HG02852 (cell line): Measurements from ENCODE around the gene SPATA7.
"Not testable (repeated sequence)": the region's sequence is repeated elsewhere in the genome, so short reads cannot be mapped to it uniquely, and the experiment has no call there.

Experiments used
- ATAC-seq: cut with Tn5 transposase; IDR thresholded peaks from one replicate; pipeline ENCODE4 v1.9.1; 2021; ENCODE audit warnings: mild to moderate bottlenecking, moderate library complexity; ENCODE audit not compliant: unreplicated experiment

Gene SPATA7, protein sequence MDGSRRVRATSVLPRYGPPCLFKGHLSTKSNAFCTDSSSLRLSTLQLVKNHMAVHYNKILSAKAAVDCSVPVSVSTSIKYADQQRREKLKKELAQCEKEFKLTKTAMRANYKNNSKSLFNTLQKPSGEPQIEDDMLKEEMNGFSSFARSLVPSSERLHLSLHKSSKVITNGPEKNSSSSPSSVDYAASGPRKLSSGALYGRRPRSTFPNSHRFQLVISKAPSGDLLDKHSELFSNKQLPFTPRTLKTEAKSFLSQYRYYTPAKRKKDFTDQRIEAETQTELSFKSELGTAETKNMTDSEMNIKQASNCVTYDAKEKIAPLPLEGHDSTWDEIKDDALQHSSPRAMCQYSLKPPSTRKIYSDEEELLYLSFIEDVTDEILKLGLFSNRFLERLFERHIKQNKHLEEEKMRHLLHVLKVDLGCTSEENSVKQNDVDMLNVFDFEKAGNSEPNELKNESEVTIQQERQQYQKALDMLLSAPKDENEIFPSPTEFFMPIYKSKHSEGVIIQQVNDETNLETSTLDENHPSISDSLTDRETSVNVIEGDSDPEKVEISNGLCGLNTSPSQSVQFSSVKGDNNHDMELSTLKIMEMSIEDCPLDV

DNA sequence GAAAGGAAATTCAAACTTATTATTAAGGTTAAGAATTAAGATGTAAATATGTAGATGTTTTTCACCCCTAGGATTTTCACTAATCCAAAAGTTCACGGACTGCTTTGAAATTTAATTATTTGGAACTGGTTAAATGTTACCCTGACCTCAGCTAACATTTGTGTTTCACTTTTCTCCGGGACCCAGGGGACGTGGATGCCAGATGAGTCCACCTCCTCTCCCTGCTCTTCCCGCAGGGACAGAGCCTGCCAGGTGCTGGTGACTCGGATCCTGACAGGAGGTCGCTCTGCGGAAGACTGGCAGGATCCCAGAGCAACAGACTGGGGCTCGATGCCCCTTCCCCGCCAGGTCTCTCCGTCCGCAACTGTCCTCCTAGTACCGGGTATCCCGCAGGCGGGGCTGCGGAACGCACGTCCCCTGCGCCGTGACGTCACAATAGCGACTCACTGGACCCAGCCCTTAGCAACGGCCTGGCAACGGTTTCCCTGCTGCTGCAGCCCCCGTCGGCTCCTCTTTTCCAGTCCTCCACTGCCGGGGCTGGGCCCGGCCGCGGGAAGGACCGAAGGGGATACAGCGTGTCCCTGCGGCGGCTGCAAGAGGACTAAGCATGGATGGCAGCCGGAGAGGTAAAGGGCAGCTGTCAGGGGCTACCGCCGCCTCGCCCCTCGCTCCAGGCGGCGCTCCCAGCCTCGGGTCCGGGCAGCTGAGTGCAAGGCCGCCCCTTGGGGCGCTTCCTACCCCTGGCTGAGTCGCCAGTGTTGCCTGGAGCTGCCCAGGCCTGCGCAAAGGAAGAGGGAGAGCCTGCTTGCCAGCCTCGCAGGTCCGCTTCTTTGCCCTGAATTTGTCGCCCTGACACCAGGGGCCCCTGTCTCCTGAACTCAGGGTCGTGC, at the start of gene SPATA7:
Gene SPATA7 (plus strand): TSS at position 446 of the 890 bp plus-strand sequence. CDS start 162 bp downstream, at position 608.
- ATAC-seq = peak; percentile 100

DNA sequence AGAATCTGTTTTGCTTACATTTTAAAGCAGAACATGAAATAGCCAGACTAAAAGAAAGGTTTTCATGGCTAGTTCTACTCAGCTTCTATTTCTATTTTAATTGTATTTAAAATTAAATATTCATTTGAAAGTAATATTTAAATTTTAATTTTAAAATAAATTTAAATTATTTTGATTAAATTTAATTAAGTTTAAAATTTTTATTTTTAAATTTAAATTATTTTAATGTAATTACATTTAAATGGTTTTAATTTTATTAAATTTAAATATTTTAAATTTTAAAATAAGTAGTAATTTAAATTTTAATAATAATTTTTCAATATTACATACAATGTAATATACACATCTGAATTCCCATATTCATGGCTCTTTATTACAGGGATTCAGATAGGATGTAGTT, 45.1 kb upstream of the SPATA7 start:
- no peak for ATAC-seq

DNA sequence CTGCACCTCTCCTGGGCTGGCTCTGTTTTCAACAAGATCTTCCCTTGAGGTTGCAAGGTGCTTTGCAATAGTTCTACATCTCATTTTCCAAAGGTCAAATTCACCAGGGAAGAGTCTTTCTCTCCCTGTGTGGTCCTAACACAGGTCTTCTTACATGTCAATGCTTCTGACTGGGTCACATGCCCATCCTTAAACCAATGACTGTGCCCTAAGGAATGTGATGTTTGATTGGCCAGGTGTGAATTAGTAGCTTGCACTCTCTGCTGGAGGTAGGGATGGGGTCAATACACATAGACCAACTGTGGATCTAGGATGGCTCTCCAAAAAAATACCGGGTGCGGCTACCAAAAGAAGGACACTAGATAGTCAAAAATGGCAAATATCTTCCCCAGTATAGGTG, 42.5 kb upstream of the SPATA7 start:
- no peak for ATAC-seq

DNA sequence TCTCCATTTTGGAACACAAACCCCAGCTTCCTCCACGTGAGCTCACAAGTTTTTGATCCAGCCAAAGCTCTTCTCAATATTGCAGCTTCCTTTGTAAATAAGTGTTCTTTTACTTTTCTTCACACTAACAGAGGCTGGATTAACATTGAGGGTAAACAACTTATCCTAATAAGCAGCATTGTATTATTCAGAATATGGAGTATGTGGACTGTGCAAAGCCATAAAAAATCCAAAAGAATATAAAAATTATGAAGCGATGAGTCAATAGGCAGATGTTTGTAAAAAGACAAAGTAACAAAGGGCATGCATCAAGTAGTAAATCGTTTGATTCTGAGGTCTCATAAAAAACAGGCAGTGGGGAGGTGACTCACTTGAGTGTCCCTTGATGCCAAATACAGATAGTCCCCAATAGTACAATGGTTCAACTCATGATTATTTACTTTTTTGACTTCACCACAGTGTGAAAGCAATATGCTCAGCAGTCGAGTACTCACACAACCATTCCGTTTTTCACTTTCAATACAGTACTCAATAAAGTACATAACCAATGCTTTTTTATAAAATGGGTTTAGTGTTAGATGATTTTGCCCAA, 39.3 kb upstream of the SPATA7 start:
- no peak for ATAC-seq

DNA sequence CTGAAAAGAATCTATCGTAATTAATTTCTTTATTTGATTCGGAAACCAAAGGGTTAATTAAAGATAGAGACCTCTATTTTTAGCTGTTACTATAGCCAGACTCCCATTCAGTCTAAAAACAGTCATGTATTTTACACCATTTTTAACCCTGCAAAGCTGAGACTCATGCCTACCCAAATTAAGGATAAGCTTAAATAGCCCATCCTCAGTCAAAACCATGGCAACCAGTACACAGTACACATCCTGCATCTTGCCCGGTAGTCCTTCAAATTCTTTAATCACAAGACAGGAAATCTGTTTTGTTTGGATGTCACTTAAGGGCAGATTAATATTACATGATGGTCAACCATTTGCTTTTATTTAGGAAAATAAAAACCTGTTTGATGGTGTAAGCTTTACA, 36.9 kb upstream of the SPATA7 start:
- no peak for ATAC-seq

DNA sequence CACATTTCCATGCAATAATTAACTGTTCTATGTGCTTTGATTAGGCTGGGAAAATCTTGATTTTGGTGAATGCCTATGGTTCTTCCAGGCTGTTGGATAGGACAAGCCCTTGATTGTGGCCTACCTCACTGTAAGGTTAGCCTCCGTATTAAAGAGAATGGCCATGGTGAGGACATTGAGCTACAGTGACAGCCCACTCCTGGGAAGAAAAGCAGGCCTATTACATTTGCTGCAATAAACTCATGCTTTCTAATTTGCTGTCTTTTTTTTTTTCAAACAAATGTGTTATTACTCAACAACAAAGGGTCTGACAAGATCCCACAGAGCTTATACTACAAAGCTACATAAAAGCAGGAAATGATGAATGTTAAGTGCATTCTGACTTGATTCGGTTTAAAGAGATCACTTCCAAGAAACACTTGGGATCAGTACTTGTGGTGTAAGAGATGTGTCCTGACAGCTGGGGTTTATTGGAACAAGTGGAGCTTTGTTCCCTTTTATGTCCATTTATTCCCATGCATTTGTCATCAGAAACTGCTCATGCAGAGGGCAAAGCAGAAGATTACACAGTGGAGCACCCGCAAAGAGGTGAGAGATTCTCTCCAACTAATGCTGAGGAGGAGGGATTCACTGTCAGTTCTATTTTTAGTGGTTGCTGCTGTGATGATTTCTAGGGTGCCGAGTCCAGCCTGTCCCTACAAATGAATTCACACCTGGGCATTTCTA, 33.3 kb upstream of the SPATA7 start:
- ATAC-seq = no peak

DNA sequence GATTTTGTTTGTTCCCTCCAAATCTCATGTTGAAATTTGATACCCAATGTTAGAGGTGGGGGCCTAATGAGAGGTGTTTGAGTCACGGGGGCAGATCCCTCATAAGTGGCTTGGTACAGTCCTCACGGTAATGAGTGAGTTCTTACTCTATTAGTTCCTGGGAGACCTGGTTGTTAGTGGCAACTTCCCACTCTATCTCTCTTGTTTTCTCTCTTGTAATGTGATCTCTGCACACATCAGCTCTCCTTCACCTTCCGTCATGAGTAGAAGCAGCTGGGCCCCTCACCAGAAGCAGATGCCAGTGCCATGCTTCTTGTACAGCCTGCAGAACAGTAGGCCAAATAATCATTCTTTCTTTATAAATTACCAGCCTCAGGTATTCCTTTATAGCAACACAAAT, 32.8 kb upstream of the SPATA7 start:
- no peak for ATAC-seq

DNA sequence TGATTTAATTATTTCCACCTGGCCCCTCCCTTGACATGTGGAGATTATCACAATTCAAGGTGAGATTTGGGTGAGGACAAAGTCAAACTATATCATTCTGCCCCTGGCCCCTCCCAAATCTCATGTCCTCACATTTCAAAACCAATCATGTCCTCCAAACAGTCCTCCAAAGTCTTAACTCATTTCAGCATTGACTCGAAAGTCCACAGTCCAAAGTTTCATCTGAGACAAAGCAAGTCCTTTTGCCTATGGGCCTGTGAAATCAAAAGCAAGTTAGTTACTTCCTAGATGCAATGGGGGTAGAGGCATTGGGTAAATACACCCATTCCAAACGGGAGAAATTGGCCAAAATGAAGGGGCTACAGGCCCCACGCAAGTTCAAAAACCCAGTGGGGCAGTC, 31.1 kb upstream of the SPATA7 start:
- ATAC-seq = no peak

DNA sequence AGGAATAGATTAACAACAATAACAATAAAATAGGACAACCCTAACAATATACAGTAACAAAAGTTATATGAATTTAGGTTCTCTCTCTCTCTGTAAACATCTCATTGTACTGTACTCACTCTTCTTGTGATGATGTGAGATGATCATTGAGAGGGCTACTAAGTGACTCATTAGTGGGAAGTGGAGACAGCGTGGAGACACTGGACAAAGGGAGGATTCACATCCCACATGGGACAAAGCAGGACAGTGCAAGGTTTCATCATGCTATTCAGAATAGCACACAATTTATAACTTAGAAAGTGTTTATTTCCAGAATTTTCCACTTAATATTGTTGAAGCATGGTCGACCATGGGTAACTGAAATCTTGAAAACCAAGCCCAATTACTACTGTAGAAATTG, 26.0 kb upstream of the SPATA7 start:
- no peak for ATAC-seq

DNA sequence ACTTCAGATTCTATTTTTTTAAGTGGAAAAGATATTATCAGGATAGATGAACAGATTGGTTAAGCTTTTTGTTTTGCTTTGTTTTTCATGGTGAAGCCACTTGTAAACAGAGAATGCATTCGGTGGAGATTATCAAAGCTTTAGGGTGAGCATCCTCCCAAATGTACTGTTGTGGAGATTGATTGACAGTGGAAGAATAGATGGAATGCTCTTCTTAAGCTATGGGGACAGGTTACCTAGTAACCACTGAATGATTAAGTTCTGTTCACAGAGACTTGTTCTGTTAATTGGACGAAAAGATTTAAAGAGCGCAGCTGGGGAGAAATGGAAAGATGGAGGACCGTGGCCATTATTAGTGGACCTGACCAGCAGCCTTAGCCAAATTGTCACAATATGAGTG, 21.8 kb upstream of the SPATA7 start:
- ATAC-seq = no peak

DNA sequence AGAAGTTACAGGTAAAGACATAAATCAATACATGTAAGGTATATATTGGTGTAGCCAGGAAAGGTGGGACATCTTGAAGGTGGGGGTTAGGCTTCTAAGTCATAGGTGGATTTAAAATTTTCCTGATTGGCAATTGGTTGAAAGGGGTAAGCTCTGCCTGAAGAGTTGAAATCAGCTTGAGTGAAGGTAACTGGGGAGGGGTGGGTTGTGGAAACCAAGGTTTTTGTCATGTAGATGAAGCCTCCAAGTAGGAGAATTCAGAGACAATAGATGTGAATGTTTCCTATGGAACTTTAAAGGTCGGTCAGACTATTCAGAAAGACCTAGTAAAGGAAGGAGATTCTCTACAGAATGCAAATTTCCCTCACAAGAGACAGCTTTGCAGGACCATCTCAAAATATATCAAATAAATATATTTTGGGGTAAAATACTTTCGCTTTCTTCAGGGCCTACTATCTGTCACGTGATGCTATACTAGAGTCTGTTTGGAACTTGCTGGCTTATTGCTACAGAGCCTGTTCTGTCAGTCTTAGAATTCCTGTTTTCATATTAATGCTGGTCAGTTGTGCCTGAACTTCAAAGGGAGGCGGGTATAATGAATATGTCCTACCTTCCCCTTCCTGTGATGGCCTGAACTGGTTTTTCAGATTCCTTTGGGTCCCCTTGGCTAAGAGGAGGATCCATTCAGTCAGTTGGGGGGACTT, 20.6 kb upstream of the SPATA7 start:
- ATAC-seq = no peak

DNA sequence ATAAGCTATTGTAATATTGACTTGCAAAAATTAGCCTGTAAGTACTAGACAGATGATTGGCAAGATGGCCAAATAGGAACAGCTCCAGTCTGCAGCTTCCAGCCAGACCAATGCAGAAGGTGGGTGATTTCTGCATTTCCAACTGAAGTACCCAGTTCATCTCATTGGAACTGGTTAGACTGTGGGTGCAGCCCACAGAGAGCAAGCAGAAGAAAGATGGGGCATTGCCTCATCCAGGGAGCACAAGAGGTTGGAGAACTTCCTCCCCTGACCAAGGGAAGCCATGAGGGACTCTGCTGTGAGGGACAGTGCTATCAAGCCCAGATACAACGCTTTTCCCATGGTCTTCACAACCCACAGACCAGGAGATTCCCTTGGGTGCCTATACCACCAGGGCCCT, 16.0 kb upstream of the SPATA7 start:
- no peak for ATAC-seq

DNA sequence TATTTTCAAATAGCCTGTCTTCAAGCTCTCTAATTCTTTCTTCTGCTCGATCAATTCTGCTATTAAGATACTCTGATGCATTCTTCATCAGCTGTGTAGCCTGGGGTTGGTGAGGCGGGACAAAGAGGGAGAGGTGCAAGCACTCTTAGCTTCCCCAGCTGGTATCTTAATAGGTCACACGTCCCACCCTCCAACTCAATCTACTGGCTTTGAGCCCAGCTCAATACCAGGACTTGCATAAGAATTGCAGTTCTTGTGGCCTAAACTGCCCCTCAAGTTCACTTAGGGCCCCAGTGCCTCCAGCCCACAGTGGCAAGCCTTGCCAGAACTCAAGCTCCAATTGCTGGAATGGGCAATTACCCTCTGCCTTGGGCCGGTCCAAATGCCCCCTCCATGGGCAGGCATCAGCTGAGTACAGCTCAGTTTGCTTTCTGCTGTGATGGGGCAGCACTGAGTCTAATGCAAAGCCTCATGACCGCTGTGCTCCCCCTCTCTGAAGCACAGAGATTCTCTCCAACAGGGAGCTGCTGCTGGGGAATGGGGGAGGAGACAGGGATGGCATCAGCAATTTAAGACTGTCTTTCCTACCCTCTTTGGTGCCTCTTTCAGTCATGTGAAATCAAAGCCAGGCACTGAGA, 5.6 kb upstream of the SPATA7 start:
- no peak for ATAC-seq

DNA sequence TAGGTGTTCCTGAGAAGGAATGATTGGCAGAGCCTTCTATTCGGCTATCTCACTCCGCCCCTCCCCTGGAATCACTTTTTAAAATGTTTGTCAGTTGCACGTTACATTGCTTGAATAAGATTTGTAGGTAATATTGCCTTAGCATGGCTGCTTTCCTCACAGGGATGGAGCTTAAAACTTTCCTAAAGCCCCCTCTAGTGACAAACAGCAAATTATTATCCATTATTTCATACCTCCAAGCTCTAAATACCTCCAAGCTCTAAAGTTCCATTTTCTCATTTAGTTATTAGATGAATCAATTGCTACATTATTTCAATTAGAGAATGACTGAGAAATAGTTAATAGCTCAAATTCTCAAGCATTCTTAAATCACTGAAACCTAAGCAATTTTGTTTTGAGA, 5.1 kb upstream of the SPATA7 start:
- ATAC-seq = no peak

DNA sequence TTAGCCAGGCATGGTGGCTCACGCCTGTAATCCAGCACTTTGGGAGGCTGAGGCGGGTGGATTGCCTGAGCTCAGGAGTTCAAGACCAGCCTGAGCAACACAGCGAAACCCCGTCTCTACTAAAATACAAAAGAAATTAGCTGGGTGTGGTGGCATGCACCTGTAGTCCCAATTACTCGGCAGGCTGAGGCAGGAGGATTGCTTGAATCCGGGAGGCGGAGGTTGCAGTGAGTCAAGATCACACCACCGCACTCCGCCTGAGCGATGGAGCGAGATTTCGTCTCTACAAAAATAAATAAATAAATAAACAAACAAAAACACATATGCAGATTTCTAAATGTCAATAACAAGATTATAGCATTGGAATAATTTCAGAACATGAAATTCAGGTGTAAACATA, 3.8 kb upstream of the SPATA7 start:
- ATAC-seq = not testable (repeated sequence)

DNA sequence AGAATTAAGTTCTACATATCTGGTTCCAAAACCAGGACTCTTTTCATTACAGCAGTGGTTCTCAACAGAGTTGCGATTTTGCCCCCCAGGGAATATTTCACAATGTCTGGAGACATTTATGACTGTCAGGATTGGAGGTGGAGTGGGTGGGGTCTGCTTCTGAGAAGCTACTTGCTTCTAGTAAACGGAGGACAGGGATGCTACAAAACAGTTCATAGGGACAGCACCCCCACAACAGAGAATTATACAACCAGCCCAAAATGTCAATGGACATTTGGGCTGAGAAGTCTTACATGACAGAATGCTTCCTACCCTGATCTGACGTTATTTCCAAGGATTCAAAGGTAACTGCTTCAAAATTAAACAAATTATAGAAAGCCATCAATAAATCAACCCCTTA, 739 bp upstream of the SPATA7 start:
- ATAC-seq = no peak

DNA sequence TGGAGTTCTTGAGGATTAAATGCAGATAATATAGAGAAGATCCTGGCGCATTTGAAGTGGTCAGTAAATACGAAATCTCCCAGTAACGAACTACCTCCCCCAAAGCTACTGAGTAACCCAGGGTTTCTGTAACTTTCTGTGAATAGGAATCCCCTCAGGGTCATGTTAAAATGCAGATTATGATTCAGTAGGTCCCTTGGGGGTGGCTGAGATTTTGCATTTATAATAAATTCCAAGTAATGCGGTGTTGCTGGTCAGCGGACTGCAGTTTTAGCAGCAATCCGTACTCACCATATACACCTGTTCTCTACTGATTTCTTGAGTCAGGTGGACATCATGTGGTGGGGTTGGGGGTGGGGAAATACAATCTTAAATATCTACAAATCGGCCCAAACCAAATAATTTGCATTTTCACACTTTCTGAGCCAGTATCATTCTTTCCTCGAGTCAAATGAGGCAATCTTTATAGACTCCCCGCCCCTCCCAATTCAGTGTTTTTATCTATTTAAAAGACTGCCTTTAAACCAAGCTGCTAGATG, 868 bp downstream of the SPATA7 start:
- ATAC-seq = no peak

DNA sequence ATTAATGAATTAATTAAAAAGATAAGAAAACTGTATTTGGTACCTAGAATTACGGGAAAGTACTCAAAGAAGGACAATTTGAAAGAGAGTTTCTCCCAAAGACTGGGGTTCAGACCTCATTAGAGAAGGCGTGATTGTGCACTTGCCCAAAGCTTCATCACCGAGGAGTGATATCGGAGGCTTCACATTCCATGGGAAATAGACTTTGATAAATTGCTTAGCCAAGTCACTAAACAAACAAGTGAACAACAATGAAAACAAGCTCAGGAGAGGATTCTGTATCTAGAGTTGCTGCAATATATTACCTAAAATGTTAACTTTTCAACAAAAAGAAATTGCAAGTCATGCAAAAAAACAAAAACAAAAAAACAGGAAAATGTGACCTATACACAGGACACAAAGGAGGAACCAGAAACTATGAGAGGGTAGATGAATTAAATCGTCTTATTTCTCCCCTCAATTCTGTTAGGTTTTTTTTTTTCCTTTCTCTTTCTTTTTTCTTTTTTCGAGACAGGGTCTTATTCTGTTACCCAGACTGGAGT, 3.4 kb downstream of the SPATA7 start:
- no peak for ATAC-seq

DNA sequence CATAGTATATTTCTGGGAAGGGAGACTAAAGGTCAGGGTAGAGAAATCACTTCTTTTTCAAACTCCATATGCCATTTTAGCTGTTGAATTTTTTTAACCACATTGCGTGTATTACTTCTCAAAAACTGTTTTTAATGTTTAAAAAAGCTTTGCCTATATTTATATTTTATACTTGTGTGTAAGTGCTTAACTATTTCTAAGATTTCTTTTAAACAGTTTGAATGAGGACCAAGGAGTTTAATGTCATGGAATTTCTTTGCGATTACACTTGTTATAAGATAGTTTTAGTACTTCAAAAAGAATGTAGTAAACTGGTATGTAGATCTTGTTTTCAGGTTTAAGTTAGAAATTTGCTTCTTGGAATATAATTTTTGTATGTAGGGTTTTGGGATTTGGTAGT, 7.2 kb downstream of the SPATA7 start:
- no peak for ATAC-seq
